A549 treated with GW870086 at 1 μM for 4 hours (cell line): Measurements from ENCODE around the gene CPPED1. TPM values are rescaled to one million over a fixed set of nuclear protein-coding genes. Genes with fewer than 3 reads are reported as not detected.

Experiments used
- total RNA-seq: library from RNA; stranded (reverse); fragments of 200-300 nt; extraction: Qiagen RNA extraction; gene quantifications from 5 replicates; pipeline ENCODE4 v1.2.3, GENCODE V29; 2022; ENCODE audit warnings: low read depth

Gene CPPED1
- 22.0 to 24.1 TPM (median 23.5 TPM) in 5 replicates for total RNA-seq

GRCh38 chr16:12803203-12804093 lies at the start of gene CPPED1:
TSS of gene CPPED1 (minus strand) at chr16:12803887. CDS start at chr16:12803776, 111 bp downstream.

Other genes with a start within 250 kb of the CPPED1 start
- 0.03 to 0.13 TPM in 2 of 5 replicates, not detected in the others for gene SHISA9, start 97.7 kb upstream of the CPPED1 start, total RNA-seq